NCI-H146 treated with DMSO at 0.1 percent for 48 hours (cell line): ENCODE results near the gene USP5.

Experiments used
- DNase-seq: peaks from one replicate; lab custom pipeline; 2025; ENCODE audit not compliant: unreplicated experiment; lab: John Stamatoyannopoulos, UW

Gene USP5

GRCh38 chr12:6840761-6841515 is 11.0 kb upstream of the USP5 start, which contains the start of gene GNB3:
GNB3 (plus strand) TSS chr12:6840925; CDS start chr12:6841288, 363 bp downstream.
- no peak for DNase-seq

- no peak for DNase-seq
Measured at GRCh38 chr12:6842075-6842474, 9.9 kb upstream of the USP5 start.

GRCh38 chr12:6843118-6843902 is 8.6 kb upstream of the USP5 start:
- no peak for DNase-seq

GRCh38 chr12:6845395-6845794 is 6.6 kb upstream of the USP5 start:
- DNase-seq = no peak

- no peak for DNase-seq
Measured at GRCh38 chr12:6846316-6846869, 5.6 kb upstream of the USP5 start.

GRCh38 chr12:6847676-6848075 is 4.3 kb upstream of the USP5 start:
- DNase-seq = no peak

- no peak for DNase-seq
Measured at GRCh38 chr12:6849427-6849826, 2.5 kb upstream of the USP5 start.

GRCh38 chr12:6849976-6850560 is 1.9 kb upstream of the USP5 start:
- DNase-seq = no peak

- no peak for DNase-seq
Measured at GRCh38 chr12:6850796-6851152, 1.2 kb upstream of the USP5 start.

- peak; percentile 100 for DNase-seq
Measured at GRCh38 chr12:6851153-6851920, 613 bp upstream of the USP5 start, which contains the start of gene CDCA3. CDCA3 (minus strand) TSS chr12:6851286; CDS start chr12:6850952, 334 bp downstream.

GRCh38 chr12:6852651-6853354 is 853 bp downstream of the USP5 start:
- peak; percentile 69 for DNase-seq

GRCh38 chr12:6853626-6854025 is 1.7 kb downstream of the USP5 start:
- DNase-seq = no peak

- no peak for DNase-seq
Measured at GRCh38 chr12:6854036-6854435, 2.1 kb downstream of the USP5 start.

- no peak for DNase-seq
Measured at GRCh38 chr12:6855322-6855721, 3.4 kb downstream of the USP5 start.

GRCh38 chr12:6858799-6859198 is 6.8 kb downstream of the USP5 start:
- no peak for DNase-seq

GRCh38 chr12:6860116-6860515 is 8.2 kb downstream of the USP5 start:
- DNase-seq = no peak

GRCh38 chr12:6860942-6861341 is 9.0 kb downstream of the USP5 start:
- no peak for DNase-seq

- DNase-seq = no peak
Measured at GRCh38 chr12:6861391-6861790, 9.4 kb downstream of the USP5 start.

- no peak for DNase-seq
Measured at GRCh38 chr12:6863033-6863432, 11.1 kb downstream of the USP5 start.

- DNase-seq = no peak
Measured at GRCh38 chr12:6863586-6864321, 11.8 kb downstream of the USP5 start.
